Peyer's patch (tissue), 4 donors: Measurements from ENCODE around the gene ROBO1.

Experiments used
- CTCF ChIP-seq, 6 experiments: fragments of 450-650 bp in 4 of 6; fragments of 200-600 bp in 2 of 6; sonication (generic) in 1 of 6; IDR thresholded peaks; one replicate each; pipeline ENCODE4 v1.5.1; 2017 to 2019; ENCODE audit warnings: antibody characterized with exemption in 6 of 6, mild to moderate bottlenecking in 3 of 6, moderate library complexity in 1 of 6
- POLR2A ChIP-seq, 2 donors: fragments of 450-650 bp; IDR thresholded peaks; one replicate each; pipeline ENCODE4 v1.5.1; 2017; ENCODE audit warnings: antibody characterized with exemption in 2 of 2, mild to moderate bottlenecking in 2 of 2, moderate library complexity in 2 of 2

- TF ChIP-seq CTCF (IDR thresholded peaks at IDR 0.05) = no peak
- TF ChIP-seq POLR2A (IDR thresholded peaks at IDR 0.05) = no peak
Measured at GRCh38 chr3:78764634-78765033, 1003.2 kb downstream of the ROBO1 start.
